IgD-negative memory B cell (primary cell): Measurements from ENCODE around the gene STAG2. TPM values are rescaled to one million over a fixed set of nuclear protein-coding genes. Genes with fewer than 3 reads are reported as not detected.

Experiments used
- H3K27ac Mint-ChIP-seq, 3 donors: one replicate each; pipeline ENCODE4 v1.8.0; 2020 to 2022; ENCODE audit warnings: mild to moderate bottlenecking in 3 of 3, mixed read lengths in 3 of 3, moderate library complexity in 1 of 3
- H3K27me3 Mint-ChIP-seq: one replicate; pipeline ENCODE4 v1.8.0; 2021; ENCODE audit warnings: mixed read lengths
- H3K36me3 Mint-ChIP-seq: one replicate; pipeline ENCODE4 v1.8.0; 2020; ENCODE audit warnings: mild to moderate bottlenecking, mixed read lengths
- H3K4me1 Mint-ChIP-seq, 3 donors: one replicate each; pipeline ENCODE4 v1.8.0; 2020 to 2022; ENCODE audit warnings: mixed read lengths in 3 of 3, mild to moderate bottlenecking in 1 of 3
- H3K4me3 Mint-ChIP-seq, 4 donors: one replicate each; pipeline ENCODE4 v1.8.0; 2020 to 2022; ENCODE audit warnings: mild to moderate bottlenecking in 4 of 4, mixed read lengths in 4 of 4, moderate library complexity in 3 of 4
- H3K9me3 Mint-ChIP-seq, 3 donors: one replicate each; pipeline ENCODE4 v1.8.0; 2020 to 2021; ENCODE audit warnings: mixed read lengths in 3 of 3, mild to moderate bottlenecking in 1 of 3
- polyA plus RNA-seq: library from polyadenylated mRNA; unstranded; fragments of 300-500 nt; fragmentation: Illumina TruSeq; gene quantifications from one replicate; pipeline ENCODE4 v1.2.3, GENCODE V29; 2021

STAG2 gene
- polyA plus RNA-seq, 1 donor from 2014 or later = 49.2 TPM

DNA sequence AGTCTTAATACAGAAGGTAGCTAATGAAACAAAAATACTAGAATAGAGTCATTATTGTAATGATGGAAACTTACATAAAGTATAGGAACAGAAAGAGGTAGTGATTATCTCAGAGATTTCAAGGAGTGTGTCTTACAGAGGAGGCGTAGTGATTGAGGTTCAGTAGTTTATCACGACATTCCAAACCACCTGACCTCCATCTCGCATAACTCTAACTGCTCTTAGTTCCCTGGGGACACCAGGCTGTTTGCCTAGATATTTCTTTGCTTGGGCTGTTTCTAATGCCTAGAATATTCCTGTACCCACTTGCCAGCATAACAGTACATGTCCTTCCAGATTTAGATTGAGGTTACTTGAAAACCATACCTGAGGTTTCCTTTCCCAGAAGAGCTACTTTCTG is 29.1 kb downstream of the STAG2 start:
- Mint-ChIP-seq H3K9me3 (peaks cover 0 to 3% (median 0%) of the 10 kb centered on the region in 3 donors), H3K4me3 (peak overlapping the region in 2 of 4 donors; percentile 30 to 65), H3K27me3 (no peaks in the 10 kb centered on the region), H3K36me3 (peaks cover 4% of the 10 kb centered on the region), H3K4me1 (peaks cover 19 to 36% (median 34%) of the 10 kb centered on the region in 3 donors), H3K27ac (peak overlapping the region; percentile 9 to 80 (median 40))

GRCh38 chrX:123993326-123993725 is 31.8 kb downstream of the STAG2 start:
- Mint-ChIP-seq H3K4me3 (no peak overlapping the region), H3K27ac (no peak overlapping the region), H3K36me3 (peaks cover 5% of the 10 kb centered on the region), H3K27me3 (no peaks in the 10 kb centered on the region), H3K9me3 (peaks cover 0 to 3% (median under 1%) of the 10 kb centered on the region in 3 donors), H3K4me1 (peaks cover 20 to 34% (median 31%) of the 10 kb centered on the region in 3 donors)

DNA sequence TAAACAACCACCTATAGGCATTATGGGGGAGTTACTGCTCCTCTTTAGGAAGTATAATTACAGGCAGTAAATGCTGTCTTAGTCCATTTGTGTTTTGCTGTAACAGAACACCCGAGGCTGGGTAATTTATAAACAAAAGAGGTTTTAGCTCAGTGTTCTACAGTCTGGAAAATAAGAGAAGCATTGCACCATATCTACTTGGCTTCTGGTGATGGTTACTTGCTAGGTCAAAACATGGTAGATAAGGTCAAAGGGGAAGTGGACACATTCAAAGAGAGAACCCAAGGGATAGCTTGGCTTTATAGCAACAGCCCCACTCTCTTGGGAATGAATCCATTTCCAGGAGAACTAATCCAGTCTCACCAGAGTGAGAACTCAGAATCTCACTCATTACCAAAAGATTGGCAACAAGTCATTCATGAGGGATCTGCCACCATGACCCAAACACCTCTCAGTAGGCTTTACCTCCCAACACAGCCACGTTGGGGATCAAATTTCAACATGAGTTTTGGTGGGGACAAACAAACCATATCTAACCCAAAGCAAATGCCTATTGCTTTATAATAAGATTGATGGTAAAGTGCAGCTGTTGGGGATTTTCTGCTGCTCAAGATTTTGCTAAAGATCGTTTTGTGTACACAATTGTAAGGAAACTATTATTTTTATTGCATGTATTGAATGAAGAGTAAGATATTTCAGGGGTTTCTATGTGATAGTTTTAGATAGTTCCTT is 32.6 kb downstream of the STAG2 start:
- H3K36me3 Mint-ChIP-seq = peaks cover 6% of the 10 kb centered on the region
- no peaks in the 10 kb centered on the region for H3K27me3 Mint-ChIP-seq
- peaks cover 16 to 34% (median 26%) of the 10 kb centered on the region in 3 donors for H3K4me1 Mint-ChIP-seq
- peak overlapping the region in 2 of 3 donors; percentile 61 to 80 for H3K27ac Mint-ChIP-seq
- peaks cover 0 to 3% (median 1%) of the 10 kb centered on the region in 3 donors for H3K9me3 Mint-ChIP-seq
- peak overlapping the region in 2 of 4 donors; percentile 12 to 17 for H3K4me3 Mint-ChIP-seq

GRCh38 chrX:123994730-123995129 is 33.2 kb downstream of the STAG2 start:
- peak overlapping the region in 2 of 4 donors; percentile 4 to 12 for H3K4me3 Mint-ChIP-seq
- peaks cover 16 to 34% (median 26%) of the 10 kb centered on the region in 3 donors for H3K4me1 Mint-ChIP-seq

DNA sequence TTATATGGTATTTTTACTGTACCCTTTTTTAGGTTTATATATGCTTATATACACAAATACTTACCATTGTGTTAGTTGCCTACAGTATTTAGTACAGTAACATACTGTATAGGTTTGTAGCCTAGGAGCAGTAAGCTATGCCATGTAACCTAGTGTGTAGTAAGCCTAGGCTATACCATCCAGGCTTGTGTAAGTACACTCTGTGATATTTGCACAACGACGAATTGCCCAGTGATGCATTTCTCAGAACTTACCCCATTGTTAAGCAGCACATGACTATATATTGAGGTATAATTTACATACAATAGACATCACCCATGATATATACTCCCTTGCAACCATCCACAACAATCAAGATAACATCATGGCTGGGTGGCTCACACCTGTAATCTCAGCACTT is 40.1 kb downstream of the STAG2 start:
- Mint-ChIP-seq H3K4me1 (peaks cover 14 to 18% (median 17%) of the 10 kb centered on the region in 3 donors), H3K9me3 (peaks cover 0 to 1% (median 0%) of the 10 kb centered on the region in 3 donors), H3K4me3 (peak overlapping the region in 2 of 4 donors; percentile 23 to 45), H3K36me3 (peaks cover 2% of the 10 kb centered on the region), H3K27me3 (no peaks in the 10 kb centered on the region), H3K27ac (no peak overlapping the region)

More at GRCh38 chrX:123994730-123995129, 33.2 kb downstream of the STAG2 start:
- Mint-ChIP-seq H3K36me3 (peaks cover 6% of the 10 kb centered on the region), H3K9me3 (peaks cover 0 to 3% (median 1%) of the 10 kb centered on the region in 3 donors), H3K27ac (peak overlapping the region; percentile 59 to 80 (median 61)), H3K27me3 (no peaks in the 10 kb centered on the region)

- Mint-ChIP-seq H3K27ac (peak overlapping the region in 1 of 3 donors; percentile 15), H3K36me3 (no peaks in the 10 kb centered on the region), H3K4me3 (no peak overlapping the region), H3K4me1 (peaks cover 28 to 35% (median 29%) of the 10 kb centered on the region in 3 donors), H3K9me3 (no peaks in the 10 kb centered on the region), H3K27me3 (no peaks in the 10 kb centered on the region)
These were observed 43.7 kb downstream of the STAG2 start for GRCh38 chrX:124005228-124005627.

DNA sequence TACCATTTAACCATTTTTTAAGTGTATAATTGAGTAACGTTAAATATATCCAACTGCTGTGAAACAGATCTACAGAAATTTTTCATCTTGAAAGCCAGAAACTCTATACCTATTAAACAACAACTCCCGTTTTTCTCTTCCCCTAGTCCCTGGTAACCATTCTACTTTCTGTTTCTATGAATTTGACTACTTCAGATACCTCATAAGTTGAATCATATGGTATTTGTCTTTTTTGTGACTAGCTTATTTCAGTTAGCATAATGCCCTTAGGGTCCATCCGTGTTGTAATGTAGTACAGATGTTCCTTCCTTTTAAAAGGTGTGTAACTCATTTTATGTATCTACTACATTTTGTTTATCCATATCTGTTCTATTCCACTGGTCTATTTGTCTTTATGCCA is 48.7 kb downstream of the STAG2 start:
- Mint-ChIP-seq H3K4me3 (peak overlapping the region in 1 of 4 donors; percentile 48), H3K27ac (peak overlapping the region in 2 of 3 donors; percentile 41 to 60), H3K9me3 (no peaks in the 10 kb centered on the region), H3K27me3 (no peaks in the 10 kb centered on the region), H3K36me3 (no peaks in the 10 kb centered on the region), H3K4me1 (peaks cover 29 to 42% (median 30%) of the 10 kb centered on the region in 3 donors)

DNA sequence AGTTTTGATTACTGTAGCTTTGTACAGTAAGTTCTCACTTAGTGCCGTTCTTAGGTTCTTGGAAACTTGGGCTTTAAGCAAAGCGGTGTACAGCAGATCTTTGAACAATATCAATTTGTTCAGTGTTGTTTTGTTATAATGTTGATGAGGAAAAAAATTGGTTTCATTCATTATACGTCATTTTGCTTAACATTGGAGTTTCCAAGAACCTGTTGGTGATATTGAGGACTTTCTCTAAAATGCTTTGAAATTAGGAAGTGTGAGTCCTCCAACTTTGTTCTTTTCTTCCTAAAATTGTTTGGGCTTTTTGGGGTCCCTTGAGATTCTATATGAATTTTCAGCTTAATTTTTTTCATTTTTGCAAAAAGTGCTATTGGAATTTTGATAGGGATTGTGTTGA is 49.1 kb downstream of the STAG2 start:
- Mint-ChIP-seq H3K4me3 (peak overlapping the region in 1 of 4 donors; percentile 48), H3K27ac (peak overlapping the region in 1 of 3 donors; percentile 60), H3K27me3 (no peaks in the 10 kb centered on the region), H3K9me3 (no peaks in the 10 kb centered on the region), H3K4me1 (peaks cover 25 to 41% (median 27%) of the 10 kb centered on the region in 3 donors), H3K36me3 (no peaks in the 10 kb centered on the region)

- H3K36me3 Mint-ChIP-seq = no peaks in the 10 kb centered on the region
- H3K4me3 Mint-ChIP-seq = no peak overlapping the region
- no peaks in the 10 kb centered on the region for H3K27me3 Mint-ChIP-seq
- no peaks in the 10 kb centered on the region for H3K9me3 Mint-ChIP-seq
- H3K27ac Mint-ChIP-seq = no peak overlapping the region
- H3K4me1 Mint-ChIP-seq = peaks cover 14 to 25% (median 19%) of the 10 kb centered on the region in 3 donors
These were observed 54.2 kb downstream of the STAG2 start for GRCh38 chrX:124015721-124016120.

GRCh38 chrX:124016825-124017224 is 55.3 kb downstream of the STAG2 start:
- H3K27ac Mint-ChIP-seq = no peak overlapping the region
- H3K36me3 Mint-ChIP-seq = no peaks in the 10 kb centered on the region
- peak overlapping the region in 1 of 4 donors; percentile 12 for H3K4me3 Mint-ChIP-seq
- no peaks in the 10 kb centered on the region for H3K9me3 Mint-ChIP-seq
- H3K4me1 Mint-ChIP-seq = peaks cover 9 to 19% (median 17%) of the 10 kb centered on the region in 3 donors
- no peaks in the 10 kb centered on the region for H3K27me3 Mint-ChIP-seq

DNA sequence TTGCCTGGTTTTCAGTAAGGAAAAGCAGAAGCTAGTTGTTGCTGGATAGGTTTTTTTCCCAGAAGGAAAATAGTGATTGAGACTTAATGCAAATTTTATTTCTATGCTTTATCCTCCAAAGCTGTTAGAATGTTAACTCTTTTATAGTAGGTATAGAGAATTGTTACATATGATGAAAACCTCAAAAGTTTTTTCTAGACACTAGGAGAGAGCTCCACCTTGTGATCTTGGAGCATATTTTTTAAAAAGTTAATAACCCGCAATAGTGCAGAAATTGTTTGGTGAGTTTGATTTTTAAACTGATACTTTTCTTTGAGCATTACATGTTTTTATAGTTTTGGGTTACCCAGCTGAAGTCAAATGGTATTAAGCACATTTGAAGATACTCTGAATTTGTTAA is 56.5 kb downstream of the STAG2 start:
- H3K9me3 Mint-ChIP-seq = no peaks in the 10 kb centered on the region
- H3K36me3 Mint-ChIP-seq = no peaks in the 10 kb centered on the region
- peak overlapping the region in 1 of 4 donors; percentile 63 for H3K4me3 Mint-ChIP-seq
- no peaks in the 10 kb centered on the region for H3K27me3 Mint-ChIP-seq
- H3K27ac Mint-ChIP-seq = peak overlapping the region in 2 of 3 donors; percentile 21 to 45
- peaks cover 5 to 15% (median 11%) of the 10 kb centered on the region in 3 donors for H3K4me1 Mint-ChIP-seq

- no peaks in the 10 kb centered on the region for H3K9me3 Mint-ChIP-seq
- no peaks in the 10 kb centered on the region for H3K27me3 Mint-ChIP-seq
- H3K36me3 Mint-ChIP-seq = no peaks in the 10 kb centered on the region
- H3K27ac Mint-ChIP-seq = no peak overlapping the region
- no peak overlapping the region for H3K4me3 Mint-ChIP-seq
- H3K4me1 Mint-ChIP-seq = peaks cover 0 to 1% (median 0%) of the 10 kb centered on the region in 3 donors
These were observed 62.3 kb downstream of the STAG2 start for GRCh38 chrX:124023838-124024238.

DNA sequence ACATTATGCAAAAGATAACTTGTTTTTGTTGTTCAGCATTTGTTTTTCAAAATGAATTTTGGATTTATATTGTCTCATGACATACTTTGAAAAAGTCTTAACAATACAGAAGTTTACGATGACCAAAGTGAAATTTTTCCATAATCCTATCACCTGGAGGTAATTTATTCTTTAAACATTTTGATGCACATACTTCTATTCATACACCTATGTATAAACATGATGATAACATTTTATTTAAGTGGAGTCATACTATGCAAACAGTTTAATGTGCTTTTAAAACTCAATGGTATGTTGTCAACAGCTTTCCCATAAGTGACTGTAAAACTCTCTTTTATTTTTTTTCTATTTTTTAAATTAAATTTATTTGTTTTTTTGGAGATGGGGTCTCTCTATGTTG is 65.0 kb downstream of the STAG2 start:
- Mint-ChIP-seq H3K9me3 (no peaks in the 10 kb centered on the region), H3K27ac (no peak overlapping the region), H3K4me3 (no peak overlapping the region), H3K4me1 (peaks cover 0 to 10% (median 3%) of the 10 kb centered on the region in 3 donors), H3K27me3 (no peaks in the 10 kb centered on the region), H3K36me3 (no peaks in the 10 kb centered on the region)

DNA sequence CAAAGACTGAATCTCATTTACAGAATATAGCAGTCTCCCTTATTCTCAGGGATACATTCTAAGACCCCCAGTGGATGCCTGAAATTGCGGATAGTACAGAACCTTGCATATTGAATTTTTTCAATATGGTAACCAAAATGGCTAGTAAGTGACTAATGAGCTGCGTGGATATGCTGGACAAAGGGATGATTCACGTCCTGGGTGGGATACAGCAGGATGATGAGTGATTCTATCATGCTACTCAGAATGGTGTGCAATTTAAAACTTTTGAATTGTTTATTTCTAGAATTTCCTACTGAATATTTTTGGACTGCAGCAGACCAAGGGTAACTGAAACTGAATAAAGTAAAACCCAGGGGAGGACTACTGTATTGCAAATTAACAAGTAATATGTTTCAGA is 66.7 kb downstream of the STAG2 start:
- H3K27me3 Mint-ChIP-seq = no peaks in the 10 kb centered on the region
- no peaks in the 10 kb centered on the region for H3K36me3 Mint-ChIP-seq
- H3K9me3 Mint-ChIP-seq = no peaks in the 10 kb centered on the region
- peaks cover 0 to 10% (median 3%) of the 10 kb centered on the region in 3 donors for H3K4me1 Mint-ChIP-seq
- peak overlapping the region in 2 of 3 donors; percentile 26 to 53 for H3K27ac Mint-ChIP-seq
- no peak overlapping the region for H3K4me3 Mint-ChIP-seq

GRCh38 chrX:124030520-124030919 is 69.0 kb downstream of the STAG2 start:
- no peaks in the 10 kb centered on the region for H3K27me3 Mint-ChIP-seq
- H3K4me3 Mint-ChIP-seq = no peak overlapping the region
- H3K9me3 Mint-ChIP-seq = no peaks in the 10 kb centered on the region
- H3K27ac Mint-ChIP-seq = no peak overlapping the region
- no peaks in the 10 kb centered on the region for H3K36me3 Mint-ChIP-seq
- H3K4me1 Mint-ChIP-seq = peaks cover 0 to 15% (median 3%) of the 10 kb centered on the region in 3 donors
